NT2/D1 (cell line): Measurements from ENCODE around the gene TECR.

Experiments used
- DNase-seq: peaks from one replicate; pipeline ENCODE4 v3.0.0-alpha.2; 2011; ENCODE audit warnings: low read depth, low spot score
- H3K27me3 ChIP-seq: 2 replicates; pipeline ENCODE4 v1.6.0; 2011; ENCODE audit warnings: mild to moderate bottlenecking; ENCODE audit not compliant: insufficient read length, insufficient read depth
- H3K36me3 ChIP-seq: 2 replicates; pipeline ENCODE4 v1.6.1; 2011; ENCODE audit warnings: mild to moderate bottlenecking, low read length, mixed read lengths; ENCODE audit not compliant: insufficient read depth, insufficient read length
- H3K4me1 ChIP-seq: 2 replicates; pipeline ENCODE4 v1.5.1; 2011; ENCODE audit not compliant: insufficient read depth, insufficient read length
- H3K4me3 ChIP-seq: 2 replicates; pipeline ENCODE4 v1.5.1; 2011; ENCODE audit warnings: low read depth; ENCODE audit not compliant: insufficient read length
- H3K9ac ChIP-seq: 2 replicates; pipeline ENCODE4 v1.6.0; 2011; ENCODE audit warnings: low read depth; ENCODE audit not compliant: insufficient read length
- H3K9me3 ChIP-seq: 2 replicates; pipeline ENCODE4 v1.5.1; 2011; ENCODE audit warnings: mild to moderate bottlenecking, low read length; ENCODE audit not compliant: insufficient read depth
- SUZ12 ChIP-seq: IDR thresholded peaks from 2 replicates; pipeline ENCODE4 v1.6.1; 2011; ENCODE audit not compliant: insufficient read length, insufficient read depth; ENCODE audit errors: extremely low read depth
- YY1 ChIP-seq: IDR thresholded peaks from 2 replicates; pipeline ENCODE4 v1.6.1; 2011; ENCODE audit not compliant: insufficient read length, insufficient read depth
- ZNF274 ChIP-seq: IDR thresholded peaks from 2 replicates; pipeline ENCODE4 v1.6.1; 2011; ENCODE audit warnings: mild to moderate bottlenecking, low read depth, low read length

TECR gene

DNA sequence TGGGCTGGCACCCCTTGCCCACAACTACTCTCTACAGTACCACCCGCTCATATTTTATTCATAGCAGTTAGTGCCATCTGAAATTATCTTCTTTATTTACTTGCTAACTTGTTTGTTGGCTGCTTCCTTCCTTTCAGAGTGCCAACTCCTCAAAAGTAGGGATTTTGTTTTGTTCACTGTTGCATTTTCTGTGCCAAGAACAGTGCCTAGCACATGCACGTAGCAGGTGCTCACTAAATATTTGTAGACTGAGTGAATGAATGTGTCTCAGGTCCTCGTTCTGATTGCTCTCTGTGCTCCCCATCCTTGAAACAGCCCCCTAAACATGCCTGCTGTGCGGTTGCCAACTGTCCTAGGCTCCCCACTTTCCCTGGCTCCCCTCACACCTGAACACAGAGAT lies 35.0 kb upstream of the TECR start:
- Histone ChIP-seq H3K9ac (peak overlapping the region; percentile 73), H3K36me3 (peaks cover 35% of the 10 kb centered on the region), H3K27me3 (no peaks in the 10 kb centered on the region), H3K4me3 (peak overlapping the region; percentile 57), H3K9me3 (no peaks in the 10 kb centered on the region), H3K4me1 (peaks cover 17% of the 10 kb centered on the region)
- no peak for DNase-seq
- TF ChIP-seq YY1: no peak
- TF ChIP-seq SUZ12: no peak
- TF ChIP-seq ZNF274: no peak

DNA sequence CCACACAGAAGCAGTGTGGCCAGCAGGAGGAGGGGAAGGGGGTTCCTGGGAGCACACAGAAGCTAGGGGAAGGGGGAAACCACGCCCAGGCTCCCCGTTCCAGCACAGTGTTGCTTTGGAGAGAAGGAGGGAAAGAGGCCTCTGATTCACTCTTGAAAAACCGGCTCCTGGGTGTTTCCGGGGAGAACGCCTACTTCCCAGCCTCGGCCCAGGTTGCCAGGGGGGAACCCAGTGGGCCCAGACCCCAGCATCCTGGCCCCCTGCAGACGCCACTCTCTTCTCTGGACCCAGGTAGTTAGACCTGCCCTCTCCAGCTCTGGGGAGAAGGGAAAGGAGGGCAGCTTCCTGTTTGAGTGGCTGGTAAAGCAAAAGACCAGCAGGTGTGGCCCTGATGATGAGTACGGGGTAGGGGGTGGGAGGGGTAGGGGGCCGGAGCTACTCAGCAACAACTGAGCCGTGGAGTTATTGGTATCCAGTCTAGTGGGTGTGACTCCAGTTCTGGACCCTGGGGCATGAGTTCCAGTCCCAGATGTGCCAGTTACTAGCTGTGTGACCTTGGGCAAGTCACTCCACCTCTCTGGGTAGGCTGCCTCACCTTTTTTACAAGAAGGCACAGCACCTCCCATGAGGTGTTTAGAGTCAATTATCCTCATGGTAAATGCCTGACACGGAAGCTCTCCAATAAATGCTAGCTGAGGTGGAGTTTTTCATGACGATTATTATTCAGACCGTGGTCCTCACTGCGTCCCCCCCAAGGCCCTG lies 34.3 kb upstream of the TECR start:
- H3K4me3 ChIP-seq: peak overlapping the region; percentile 57
- peak overlapping the region; percentile 81 for H3K9ac ChIP-seq
- peaks cover 30% of the 10 kb centered on the region for H3K36me3 ChIP-seq
- H3K9me3 ChIP-seq: no peaks in the 10 kb centered on the region
- no peak for TF ChIP-seq YY1
- TF ChIP-seq ZNF274: no peak
- no peak for TF ChIP-seq SUZ12
- DNase-seq: no peak
- peaks cover 17% of the 10 kb centered on the region for H3K4me1 ChIP-seq
- no peaks in the 10 kb centered on the region for H3K27me3 ChIP-seq

DNA sequence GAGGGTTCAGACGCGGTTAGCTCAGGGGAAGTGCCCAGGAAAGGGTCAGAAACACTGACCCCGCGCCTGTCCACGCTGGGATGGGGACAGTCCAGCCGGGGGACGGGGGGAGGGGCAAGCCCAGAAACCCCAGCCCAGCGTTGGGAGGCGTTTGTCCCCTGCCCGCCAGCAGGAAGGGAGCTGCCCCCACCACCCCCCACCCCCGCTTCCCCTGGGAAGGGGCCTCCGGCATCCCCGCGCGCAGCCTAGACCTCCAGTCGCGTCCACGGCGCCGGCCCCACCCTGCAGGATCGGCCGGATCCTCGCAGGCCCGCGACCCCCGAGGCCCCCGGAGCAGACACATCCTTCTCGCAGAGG lies 33.7 kb upstream of the TECR start:
- Histone ChIP-seq H3K4me1 (peaks cover 17% of the 10 kb centered on the region), H3K36me3 (peaks cover 28% of the 10 kb centered on the region), H3K4me3 (peak overlapping the region; percentile 57), H3K27me3 (no peaks in the 10 kb centered on the region), H3K9me3 (no peaks in the 10 kb centered on the region), H3K9ac (peak overlapping the region; percentile 81)
- TF ChIP-seq YY1 (no peak), SUZ12 (no peak), ZNF274 (no peak)
- no peak for DNase-seq

DNA sequence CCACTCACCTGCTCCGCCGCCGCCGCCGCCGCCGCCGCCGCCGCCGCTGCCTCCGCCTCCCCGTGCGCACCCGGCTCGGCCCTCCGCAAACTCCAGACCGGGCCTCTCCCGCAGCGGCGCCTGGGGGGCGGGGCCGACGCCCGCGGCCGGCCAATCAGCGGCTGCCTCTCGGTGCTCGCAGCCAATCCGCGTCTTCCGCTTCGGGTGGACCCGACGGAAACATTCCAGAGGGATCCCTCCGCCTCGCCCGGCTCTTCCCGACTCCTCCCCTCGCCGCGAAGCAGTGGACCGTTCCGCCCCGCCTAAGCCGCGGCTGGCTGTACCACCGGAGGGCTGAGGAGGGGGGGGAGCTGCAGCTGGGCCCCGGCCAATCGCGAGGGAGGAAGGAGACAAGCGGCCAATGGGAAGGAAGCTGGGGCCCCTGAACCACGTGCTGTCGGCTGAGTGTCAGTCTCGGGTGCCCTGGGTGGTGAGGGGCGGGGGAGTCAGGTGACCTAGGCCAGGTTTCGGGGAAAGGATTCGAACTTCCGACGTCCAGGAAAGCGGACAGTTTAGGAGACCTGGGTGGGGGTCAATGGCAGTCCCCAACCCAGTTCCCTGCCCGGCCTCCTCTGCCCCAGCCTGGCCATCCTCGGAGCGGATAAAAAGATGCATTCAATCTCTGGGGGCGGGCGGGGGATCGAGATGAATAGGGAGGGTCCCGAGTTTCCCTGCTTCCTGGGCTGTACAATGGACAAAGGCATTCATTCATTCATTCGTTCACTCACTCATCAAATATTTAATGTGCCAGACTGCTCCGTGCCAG lies 33.2 kb upstream of the TECR start, which contains the start of gene GIPC1:
GIPC1 (minus strand) TSS at position 99 of the 805 bp plus-strand sequence. CDS start 13,151 bp downstream, outside the sequence.
- TF ChIP-seq YY1 (no peak), SUZ12 (no peak), ZNF274 (no peak)
- H3K27me3 ChIP-seq: no peaks in the 10 kb centered on the region
- DNase-seq: peak; percentile 99
- H3K36me3 ChIP-seq: peaks cover 25% of the 10 kb centered on the region
- peaks cover 17% of the 10 kb centered on the region for H3K4me1 ChIP-seq
- peak within 1 kb of the TSS; percentile 57 for H3K4me3 ChIP-seq
- H3K9ac ChIP-seq: peak within 1 kb of the TSS; percentile 81
- no peaks in the 10 kb centered on the region for H3K9me3 ChIP-seq

DNA sequence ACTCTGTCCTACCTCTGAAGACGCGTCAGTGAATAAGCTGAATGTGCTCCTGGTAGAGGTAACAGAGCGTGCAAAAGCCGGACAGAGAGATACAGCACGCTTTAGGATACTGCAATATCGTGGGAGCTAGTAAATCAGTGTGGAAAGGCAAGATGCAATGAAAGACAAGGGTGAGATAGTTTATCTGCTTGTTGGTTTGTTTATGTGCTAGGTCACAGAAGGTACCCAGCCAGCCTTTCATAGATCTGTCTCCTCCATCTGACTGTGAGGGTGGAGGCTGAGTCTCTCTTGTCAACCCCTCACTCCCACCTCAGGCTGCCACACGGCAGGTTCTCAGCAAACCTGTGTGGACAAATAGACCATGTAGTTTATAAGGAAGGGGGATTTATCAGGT lies 32.6 kb upstream of the TECR start:
- H3K4me3 ChIP-seq: peak overlapping the region; percentile 39
- TF ChIP-seq ZNF274 (no peak), YY1 (no peak), SUZ12 (no peak)
- no peaks in the 10 kb centered on the region for H3K27me3 ChIP-seq
- H3K9me3 ChIP-seq: no peaks in the 10 kb centered on the region
- H3K4me1 ChIP-seq: peaks cover 17% of the 10 kb centered on the region
- peak overlapping the region; percentile 76 for H3K9ac ChIP-seq
- peaks cover 20% of the 10 kb centered on the region for H3K36me3 ChIP-seq
- DNase-seq: no peak

DNA sequence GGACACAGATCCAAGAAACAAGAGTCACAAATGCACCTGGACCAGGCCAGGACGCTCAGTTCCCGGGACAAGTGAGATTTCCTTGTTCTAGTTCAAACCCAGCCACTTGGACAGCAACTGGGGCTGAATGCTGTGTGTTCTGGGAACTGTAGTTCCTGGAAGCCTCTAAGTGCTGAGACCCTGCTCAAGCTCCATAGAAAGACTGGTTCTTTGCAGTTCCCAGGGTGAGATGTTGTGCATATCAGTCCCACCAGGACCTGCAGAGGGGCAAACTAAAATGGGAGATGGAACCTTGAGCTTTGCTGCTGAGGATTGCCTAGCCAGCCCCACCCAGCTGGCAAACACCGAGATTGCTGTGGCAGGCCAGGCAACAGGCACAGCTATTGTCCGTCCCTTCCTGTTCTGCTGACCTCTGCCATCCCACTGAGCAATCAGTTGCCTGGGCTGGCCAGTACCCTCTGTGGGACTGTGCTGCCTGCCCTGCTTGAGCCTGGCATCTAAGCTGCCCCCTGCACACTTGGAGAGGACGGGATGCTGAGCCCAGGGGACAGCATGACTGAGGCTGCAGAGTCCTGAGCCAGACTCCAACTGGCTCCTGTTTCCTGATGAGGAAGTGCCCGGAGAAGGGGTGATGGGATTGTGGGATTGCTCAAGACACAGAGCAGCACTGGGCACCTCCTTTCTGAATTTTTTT lies 32.0 kb upstream of the TECR start:
- DNase-seq: no peak

DNA sequence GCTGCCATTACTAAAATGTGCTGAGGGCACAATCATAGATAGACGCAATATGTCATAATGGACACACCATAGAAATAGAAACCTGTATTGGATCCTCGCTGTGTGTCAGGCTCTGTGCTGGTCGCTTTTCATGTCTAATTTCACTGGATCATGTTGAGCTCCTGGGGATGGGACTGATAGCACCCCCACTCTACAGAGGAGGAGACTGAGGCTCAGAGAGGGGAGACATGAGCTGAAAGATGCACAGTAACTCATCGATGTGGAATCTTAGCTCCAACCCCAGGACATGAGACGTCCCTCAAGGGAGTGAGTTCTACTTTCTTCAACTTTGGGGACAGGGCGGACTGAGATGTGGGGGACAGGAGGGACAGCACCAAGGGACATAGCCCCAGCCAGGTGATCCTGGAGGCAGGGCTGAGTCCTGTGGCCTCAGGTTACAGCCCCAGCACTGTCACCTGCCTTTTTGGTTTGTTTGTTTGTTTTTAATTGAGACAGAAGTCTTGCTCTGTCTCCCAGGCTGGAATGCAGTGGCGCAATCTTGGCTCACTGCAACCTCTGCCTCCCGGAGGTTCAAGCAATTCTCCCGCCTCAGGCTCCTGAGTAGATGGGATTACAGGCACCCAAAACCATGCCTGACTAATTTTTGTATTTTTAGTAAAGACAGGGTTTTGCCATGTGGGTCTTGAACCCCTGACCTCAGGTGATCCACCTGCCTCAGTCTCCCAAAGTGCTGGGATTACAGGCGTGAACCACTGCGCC lies 26.9 kb upstream of the TECR start:
- peaks cover 20% of the 10 kb centered on the region for H3K4me1 ChIP-seq
- TF ChIP-seq ZNF274 (no peak), YY1 (no peak), SUZ12 (no peak)
- no peaks in the 10 kb centered on the region for H3K9me3 ChIP-seq
- no peaks in the 10 kb centered on the region for H3K36me3 ChIP-seq
- DNase-seq: no peak
- peak overlapping the region; percentile 9 for H3K9ac ChIP-seq
- H3K4me3 ChIP-seq: no peak overlapping the region
- no peaks in the 10 kb centered on the region for H3K27me3 ChIP-seq

More for the DNA sequence above, 32.0 kb upstream of the TECR start:
- peaks cover 19% of the 10 kb centered on the region for H3K4me1 ChIP-seq
- TF ChIP-seq ZNF274 (no peak), YY1 (no peak), SUZ12 (no peak)
- peaks cover 15% of the 10 kb centered on the region for H3K36me3 ChIP-seq
- H3K27me3 ChIP-seq: no peaks in the 10 kb centered on the region
- H3K4me3 ChIP-seq: no peak overlapping the region
- H3K9ac ChIP-seq: peak overlapping the region; percentile 46
- H3K9me3 ChIP-seq: no peaks in the 10 kb centered on the region
